GM19438 (cell line): ENCODE measurements around the gene TCFL5.
A peak's percentile ranks its signal among the peaks of the same experiment; 100 is the strongest.

ENCODE experiments used
- ATAC-seq: cut with Tn5 transposase; IDR thresholded peaks from one replicate; pipeline ENCODE4 v1.9.1; 2021; ENCODE audit warnings: low read depth; ENCODE audit not compliant: unreplicated experiment

Gene TCFL5

GRCh38 chr20:62861726-62862336 lies at the start of gene TCFL5:
Gene TCFL5, minus strand, starts transcription at chr20:62861822. Its CDS starts 152 bp downstream, at chr20:62861670.
- no peak for ATAC-seq

- ATAC-seq: no peak
These were observed 49.3 kb upstream of the TCFL5 start for GRCh38 chr20:62910777-62911497.

GRCh38 chr20:62910217-62910766 lies 48.7 kb upstream of the TCFL5 start:
- ATAC-seq: no peak

GRCh38 chr20:62908971-62909791 lies 47.6 kb upstream of the TCFL5 start:
- ATAC-seq: no peak

GRCh38 chr20:62907384-62908317 lies 46.0 kb upstream of the TCFL5 start:
- no peak for ATAC-seq

- no peak for ATAC-seq
These were observed 45.2 kb upstream of the TCFL5 start for GRCh38 chr20:62906647-62907375.

- ATAC-seq: no peak
These were observed 44.6 kb upstream of the TCFL5 start for GRCh38 chr20:62906209-62906608.

- ATAC-seq: no peak
These were observed 44.0 kb upstream of the TCFL5 start for GRCh38 chr20:62905536-62906117.

- ATAC-seq: no peak
These were observed 41.4 kb upstream of the TCFL5 start for GRCh38 chr20:62902926-62903615.

GRCh38 chr20:62901891-62902290 lies 40.3 kb upstream of the TCFL5 start:
- ATAC-seq: no peak

- peak; percentile 12 for ATAC-seq
These were observed 39.3 kb upstream of the TCFL5 start for GRCh38 chr20:62900692-62901584.

- peak; percentile 67 for ATAC-seq
These were observed 38.5 kb upstream of the TCFL5 start for GRCh38 chr20:62900052-62900691.

- ATAC-seq: no peak
These were observed 38.0 kb upstream of the TCFL5 start for GRCh38 chr20:62899633-62900051.

- ATAC-seq: no peak
These were observed 37.5 kb upstream of the TCFL5 start for GRCh38 chr20:62898970-62899632.

- ATAC-seq: no peak
These were observed 36.7 kb upstream of the TCFL5 start for GRCh38 chr20:62898093-62898964.
